ENCODE measurements around the gene TIMM23. TPM values are rescaled to one million over a fixed set of nuclear protein-coding genes. Genes with fewer than 3 reads are reported as not detected.

The TIMM23 gene
- total and polyA plus RNA-seq, 4 donors: 41.8 to 66.8 (median 42.7) TPM

DNA sequence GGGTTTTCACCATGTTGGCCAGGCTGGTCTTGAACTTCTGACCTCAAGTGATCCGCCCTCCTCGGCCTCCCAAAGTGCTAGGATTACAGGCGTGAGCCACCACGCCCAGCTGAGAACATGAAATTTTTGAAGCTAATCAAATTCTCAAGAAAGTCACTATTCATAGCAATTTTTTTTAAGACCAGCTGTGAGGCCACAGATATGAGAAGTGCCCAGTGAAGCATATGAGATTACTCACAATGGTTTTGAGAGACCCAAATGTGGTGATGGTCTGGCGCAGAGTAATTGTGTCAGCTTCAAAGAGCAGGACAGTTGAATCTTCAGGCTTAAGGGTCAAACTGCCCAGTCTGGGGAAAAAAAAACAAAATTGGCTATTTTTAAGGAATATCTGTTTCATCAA lies 41.9 kb downstream of the TIMM23 start:
- Histone ChIP-seq H3K9me3 (ENCODE audit: control insufficient read depth in 4 of 4, low read length in 3 of 4) (no peaks in the 10 kb centered on the region), H3K4me3 (ENCODE audit: low read depth in 1 of 3, low read length in 3 of 3) (no peak overlapping the region), H3K27ac (ENCODE audit: low read depth in 1 of 2, low read length in 2 of 2) (peak overlapping the region; percentile 71 to 86), H3K9ac (ENCODE audit: low read depth in 1 of 2, low read length in 2 of 2) (peak overlapping the region in 1 of 2 donors; percentile 55), H3K27me3 (ENCODE audit: control insufficient read depth in 4 of 4, insufficient read depth in 4 of 4, low read length in 3 of 4) (no peaks in the 10 kb centered on the region), H3K4me1 (ENCODE audit: control insufficient read depth in 4 of 4, insufficient read depth in 4 of 4, low read length in 3 of 4) (peaks cover 13 to 64% (median 50%) of the 10 kb centered on the region in 4 donors), H3K36me3 (ENCODE audit: control insufficient read depth in 4 of 4, insufficient read depth in 3 of 4, low read depth in 1 of 4, low read length in 3 of 4) (peaks cover 18 to 44% (median 40%) of the 10 kb centered on the region in 4 donors)
- no peak for TF ChIP-seq HNF4G (IDR thresholded peaks at IDR 0.05)
- no peak for TF ChIP-seq YY1 (IDR thresholded peaks at IDR 0.05)
- TF ChIP-seq, protein P1, sequence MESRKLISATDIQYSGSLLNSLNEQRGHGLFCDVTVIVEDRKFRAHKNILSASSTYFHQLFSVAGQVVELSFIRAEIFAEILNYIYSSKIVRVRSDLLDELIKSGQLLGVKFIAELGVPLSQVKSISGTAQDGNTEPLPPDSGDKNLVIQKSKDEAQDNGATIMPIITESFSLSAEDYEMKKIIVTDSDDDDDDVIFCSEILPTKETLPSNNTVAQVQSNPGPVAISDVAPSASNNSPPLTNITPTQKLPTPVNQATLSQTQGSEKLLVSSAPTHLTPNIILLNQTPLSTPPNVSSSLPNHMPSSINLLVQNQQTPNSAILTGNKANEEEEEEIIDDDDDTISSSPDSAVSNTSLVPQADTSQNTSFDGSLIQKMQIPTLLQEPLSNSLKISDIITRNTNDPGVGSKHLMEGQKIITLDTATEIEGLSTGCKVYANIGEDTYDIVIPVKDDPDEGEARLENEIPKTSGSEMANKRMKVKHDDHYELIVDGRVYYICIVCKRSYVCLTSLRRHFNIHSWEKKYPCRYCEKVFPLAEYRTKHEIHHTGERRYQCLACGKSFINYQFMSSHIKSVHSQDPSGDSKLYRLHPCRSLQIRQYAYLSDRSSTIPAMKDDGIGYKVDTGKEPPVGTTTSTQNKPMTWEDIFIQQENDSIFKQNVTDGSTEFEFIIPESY (IDR thresholded peaks at IDR 0.05): no peak
- TF ChIP-seq, protein P2, sequence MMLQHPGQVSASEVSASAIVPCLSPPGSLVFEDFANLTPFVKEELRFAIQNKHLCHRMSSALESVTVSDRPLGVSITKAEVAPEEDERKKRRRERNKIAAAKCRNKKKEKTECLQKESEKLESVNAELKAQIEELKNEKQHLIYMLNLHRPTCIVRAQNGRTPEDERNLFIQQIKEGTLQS (IDR thresholded peaks at IDR 0.05): no peak
- TF ChIP-seq SP1 (IDR thresholded peaks at IDR 0.05): no peak
- TF ChIP-seq GABPA (IDR thresholded peaks at IDR 0.05 in 1 of 2, conservative IDR thresholded peaks at IDR 0.05 in 1 of 2): no peak
- no peak for TF ChIP-seq RXRA (IDR thresholded peaks at IDR 0.05)
- TF ChIP-seq, protein P3, sequence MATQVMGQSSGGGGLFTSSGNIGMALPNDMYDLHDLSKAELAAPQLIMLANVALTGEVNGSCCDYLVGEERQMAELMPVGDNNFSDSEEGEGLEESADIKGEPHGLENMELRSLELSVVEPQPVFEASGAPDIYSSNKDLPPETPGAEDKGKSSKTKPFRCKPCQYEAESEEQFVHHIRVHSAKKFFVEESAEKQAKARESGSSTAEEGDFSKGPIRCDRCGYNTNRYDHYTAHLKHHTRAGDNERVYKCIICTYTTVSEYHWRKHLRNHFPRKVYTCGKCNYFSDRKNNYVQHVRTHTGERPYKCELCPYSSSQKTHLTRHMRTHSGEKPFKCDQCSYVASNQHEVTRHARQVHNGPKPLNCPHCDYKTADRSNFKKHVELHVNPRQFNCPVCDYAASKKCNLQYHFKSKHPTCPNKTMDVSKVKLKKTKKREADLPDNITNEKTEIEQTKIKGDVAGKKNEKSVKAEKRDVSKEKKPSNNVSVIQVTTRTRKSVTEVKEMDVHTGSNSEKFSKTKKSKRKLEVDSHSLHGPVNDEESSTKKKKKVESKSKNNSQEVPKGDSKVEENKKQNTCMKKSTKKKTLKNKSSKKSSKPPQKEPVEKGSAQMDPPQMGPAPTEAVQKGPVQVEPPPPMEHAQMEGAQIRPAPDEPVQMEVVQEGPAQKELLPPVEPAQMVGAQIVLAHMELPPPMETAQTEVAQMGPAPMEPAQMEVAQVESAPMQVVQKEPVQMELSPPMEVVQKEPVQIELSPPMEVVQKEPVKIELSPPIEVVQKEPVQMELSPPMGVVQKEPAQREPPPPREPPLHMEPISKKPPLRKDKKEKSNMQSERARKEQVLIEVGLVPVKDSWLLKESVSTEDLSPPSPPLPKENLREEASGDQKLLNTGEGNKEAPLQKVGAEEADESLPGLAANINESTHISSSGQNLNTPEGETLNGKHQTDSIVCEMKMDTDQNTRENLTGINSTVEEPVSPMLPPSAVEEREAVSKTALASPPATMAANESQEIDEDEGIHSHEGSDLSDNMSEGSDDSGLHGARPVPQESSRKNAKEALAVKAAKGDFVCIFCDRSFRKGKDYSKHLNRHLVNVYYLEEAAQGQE (IDR thresholded peaks at IDR 0.05): no peak
- no peak for TF ChIP-seq CTCF (IDR thresholded peaks at IDR 0.05; ENCODE audit: low read depth, low read length, missing input control)
- TF ChIP-seq, protein P4, sequence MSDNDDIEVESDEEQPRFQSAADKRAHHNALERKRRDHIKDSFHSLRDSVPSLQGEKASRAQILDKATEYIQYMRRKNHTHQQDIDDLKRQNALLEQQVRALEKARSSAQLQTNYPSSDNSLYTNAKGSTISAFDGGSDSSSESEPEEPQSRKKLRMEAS (IDR thresholded peaks at IDR 0.05): no peak
- no peak for TF ChIP-seq RAD21 (IDR thresholded peaks at IDR 0.05)
- TF ChIP-seq NR2F2 (IDR thresholded peaks at IDR 0.05): no peak
- no peak for DNase-seq (ENCODE audit: low spot score)
- 59% methylated on average over 5 of the region's 5 CpGs for WGBS

DNA sequence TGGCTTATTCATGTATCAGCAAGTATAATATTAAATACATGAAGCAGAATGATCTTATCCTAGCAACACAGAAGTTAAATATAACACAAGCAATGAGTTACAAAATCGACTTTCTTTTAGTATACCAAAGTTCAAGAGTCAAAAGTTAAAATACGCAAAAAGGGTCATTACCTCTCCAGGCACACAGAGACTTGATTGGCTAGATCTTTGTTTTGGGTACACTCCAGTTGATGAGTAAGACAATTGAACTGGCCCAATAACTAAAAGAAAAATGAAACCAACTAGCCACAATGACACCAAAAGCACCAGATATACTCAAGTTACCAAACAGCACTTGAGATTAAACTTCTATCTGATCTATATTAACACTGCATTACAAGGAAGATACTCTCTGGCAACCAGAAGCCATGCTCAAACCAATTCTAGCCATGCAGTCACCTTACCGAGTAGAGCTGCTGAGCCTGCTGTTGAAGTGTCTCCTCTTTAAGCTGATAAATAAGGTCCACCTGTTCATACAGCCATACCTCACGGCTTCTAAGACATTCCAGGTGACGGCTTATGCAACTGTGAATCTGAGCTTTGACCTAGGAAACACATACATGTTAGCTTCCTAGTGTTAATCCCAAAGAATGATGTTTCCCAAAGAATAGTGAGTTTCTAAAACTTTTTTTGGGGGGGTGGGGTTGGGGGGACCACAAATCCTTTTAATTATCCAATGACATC lies 42.6 kb downstream of the TIMM23 start:
- H3K9me3 ChIP-seq (ENCODE audit: control insufficient read depth in 4 of 4, low read length in 3 of 4): no peaks in the 10 kb centered on the region
- DNase-seq (ENCODE audit: low spot score): no peak
- peaks cover 13 to 71% (median 56%) of the 10 kb centered on the region in 4 donors for H3K4me1 ChIP-seq (ENCODE audit: control insufficient read depth in 4 of 4, insufficient read depth in 4 of 4, low read length in 3 of 4)
- H3K36me3 ChIP-seq (ENCODE audit: control insufficient read depth in 4 of 4, insufficient read depth in 3 of 4, low read depth in 1 of 4, low read length in 3 of 4): peaks cover 18 to 38% (median 34%) of the 10 kb centered on the region in 4 donors
- H3K27me3 ChIP-seq (ENCODE audit: control insufficient read depth in 4 of 4, insufficient read depth in 4 of 4, low read length in 3 of 4): no peaks in the 10 kb centered on the region
- peak overlapping the region in 2 of 3 donors; percentile 1 to 33 for H3K4me3 ChIP-seq (ENCODE audit: low read depth in 1 of 3, low read length in 3 of 3)
- peak overlapping the region; percentile 71 to 86 for H3K27ac ChIP-seq (ENCODE audit: low read depth in 1 of 2, low read length in 2 of 2)
- 33% methylated on average over 5 of the region's 5 CpGs for WGBS
- peak overlapping the region in 1 of 2 donors; percentile 77 for H3K9ac ChIP-seq (ENCODE audit: low read depth in 1 of 2, low read length in 2 of 2)
- TF ChIP-seq RAD21 (IDR thresholded peaks at IDR 0.05) (no peak), TAF1 (conservative IDR thresholded peaks at IDR 0.05) (no peak), FOXA1 (IDR thresholded peaks at IDR 0.05) (no peak), FOXA2 (IDR thresholded peaks at IDR 0.05) (no peak), GABPA (IDR thresholded peaks at IDR 0.05 in 1 of 2, conservative IDR thresholded peaks at IDR 0.05 in 1 of 2) (no peak), NR2F2 (IDR thresholded peaks at IDR 0.05) (no peak), JUND (IDR thresholded peaks at IDR 0.05) (peak; percentile 91 to 92), YY1 (IDR thresholded peaks at IDR 0.05) (peak; percentile 47), HNF4G (IDR thresholded peaks at IDR 0.05) (peak; percentile 15), EGR1 (IDR thresholded peaks at IDR 0.05; ENCODE audit: low read depth in 2 of 2) (peak in 1 of 2 donors; percentile 48)
- TF ChIP-seq, protein P1 (IDR thresholded peaks at IDR 0.05): peak; percentile 85
- TF ChIP-seq, protein P2 (IDR thresholded peaks at IDR 0.05): peak; percentile 91
- TF ChIP-seq, protein P4 (IDR thresholded peaks at IDR 0.05): peak; percentile 57
